ENCODE measurements around the gene GTPBP3. TPM values are rescaled to one million over a fixed set of nuclear protein-coding genes. Genes with fewer than 3 reads are reported as not detected.
"Not testable (repeated sequence)": the region's sequence is repeated elsewhere in the genome, so short reads cannot be mapped to it uniquely, and the experiment has no call there.

Gene GTPBP3
- total RNA-seq, 2 donors from 2014 or later, result 20.7 to 72.5 TPM

- no peaks in the 10 kb centered on the region for H3K9me3 ChIP-seq
- H3K27me3 ChIP-seq (replicated peaks; ENCODE audit: insufficient read depth), result no peaks in the 10 kb centered on the region
- DNase-seq (ENCODE audit: low spot score) (no peak), ATAC-seq (ENCODE audit: insufficient number of reproducible peaks, low FRiP score, low read depth) (no peak)
- no peak for TF ChIP-seq CTCF (IDR thresholded peaks at IDR 0.05)
- H3K27ac ChIP-seq, result no peak overlapping the region
- no peaks in the 10 kb centered on the region for H3K36me3 ChIP-seq
- no peak overlapping the region for H3K4me3 ChIP-seq
- H3K4me1 ChIP-seq (ENCODE audit: control insufficient read depth in 1 of 2, low read depth in 2 of 2), result peaks cover 0 to 5% of the 10 kb centered on the region in 2 donors
Measured at GRCh38 chr19:17294051-17294891, 43.1 kb upstream of the GTPBP3 start.

GRCh38 chr19:17295551-17295950 lies 41.8 kb upstream of the GTPBP3 start:
- ATAC-seq (ENCODE audit: insufficient number of reproducible peaks, low FRiP score, low read depth); H3K27ac ChIP-seq; H3K36me3 ChIP-seq; H3K27me3 ChIP-seq (replicated peaks; ENCODE audit: insufficient read depth); H3K9me3 ChIP-seq; H3K4me3 ChIP-seq; DNase-seq (ENCODE audit: low spot score); H3K4me1 ChIP-seq (ENCODE audit: control insufficient read depth in 1 of 2, low read depth in 2 of 2): not testable (repeated sequence)

- Histone ChIP-seq H3K27ac (no peak overlapping the region), H3K4me1 (ENCODE audit: control insufficient read depth in 1 of 2, low read depth in 2 of 2) (peaks cover 0 to 5% of the 10 kb centered on the region in 2 donors), H3K4me3 (no peak overlapping the region), H3K27me3 (replicated peaks; ENCODE audit: insufficient read depth) (no peaks in the 10 kb centered on the region), H3K9me3 (no peaks in the 10 kb centered on the region), H3K36me3 (peaks cover 4% of the 10 kb centered on the region)
- DNase-seq (ENCODE audit: low spot score), result no peak
- no peak for TF ChIP-seq CTCF (IDR thresholded peaks at IDR 0.05)
- ATAC-seq (ENCODE audit: insufficient number of reproducible peaks, low FRiP score, low read depth), result no peak
Measured at GRCh38 chr19:17296273-17296672, 41.1 kb upstream of the GTPBP3 start.

- no peak for TF ChIP-seq CTCF (IDR thresholded peaks at IDR 0.05)
- DNase-seq (ENCODE audit: low spot score), result no peak
Measured at GRCh38 chr19:17296976-17297375, 40.4 kb upstream of the GTPBP3 start.

GRCh38 chr19:17300992-17301619 lies 36.2 kb upstream of the GTPBP3 start:
- no peaks in the 10 kb centered on the region for H3K27me3 ChIP-seq (replicated peaks; ENCODE audit: insufficient read depth)
- H3K27ac ChIP-seq, result no peak overlapping the region
- no peak for ATAC-seq (ENCODE audit: insufficient number of reproducible peaks, low FRiP score, low read depth)
- peaks cover 19 to 36% of the 10 kb centered on the region in 2 donors for H3K4me1 ChIP-seq (ENCODE audit: control insufficient read depth in 1 of 2, low read depth in 2 of 2)
- H3K36me3 ChIP-seq, result peaks cover 4% of the 10 kb centered on the region
- H3K4me3 ChIP-seq, result no peak overlapping the region
- no peak for TF ChIP-seq CTCF (IDR thresholded peaks at IDR 0.05)
- no peaks in the 10 kb centered on the region for H3K9me3 ChIP-seq
- DNase-seq (ENCODE audit: low spot score), result no peak

More at GRCh38 chr19:17296976-17297375, 40.4 kb upstream of the GTPBP3 start:
- Histone ChIP-seq H3K27ac (no peak overlapping the region), H3K27me3 (replicated peaks; ENCODE audit: insufficient read depth) (no peaks in the 10 kb centered on the region), H3K36me3 (peaks cover 4% of the 10 kb centered on the region), H3K4me1 (ENCODE audit: control insufficient read depth in 1 of 2, low read depth in 2 of 2) (peaks cover 2 to 5% of the 10 kb centered on the region in 2 donors), H3K9me3 (no peaks in the 10 kb centered on the region), H3K4me3 (no peak overlapping the region)
- ATAC-seq (ENCODE audit: insufficient number of reproducible peaks, low FRiP score, low read depth), result no peak

All from thoracic aorta (tissue), 2 donors.